Mesenchymal stem cell (in vitro differentiated cells and primary cell): ENCODE measurements around the gene SSBP2.

Experiments used
- DNase-seq: peaks from one replicate; pipeline ENCODE4 v3.0.0-alpha.2; 2013
- H2AFZ ChIP-seq: one replicate; pipeline ENCODE4 v1.6.1; 2013; ENCODE audit warnings: low read depth, mild to moderate bottlenecking, control low read depth, inconsistent platforms, low read length, moderate library complexity
- H2AK5ac ChIP-seq: 2 replicates; pipeline ENCODE4 v1.6.1; 2013; ENCODE audit warnings: low read length, moderate library complexity, mild to moderate bottlenecking, inconsistent platforms; ENCODE audit not compliant: severe bottlenecking
- H2BK120ac ChIP-seq: one replicate; pipeline ENCODE4 v1.6.1; 2013; ENCODE audit warnings: low read depth, mild to moderate bottlenecking, inconsistent platforms, low read length, moderate library complexity
- H2BK12ac ChIP-seq, 2 experiments: one replicate each; pipeline ENCODE4 v1.6.1; 2013; ENCODE audit warnings: inconsistent platforms in 2 of 2, low read length in 2 of 2, mild to moderate bottlenecking in 2 of 2, moderate library complexity in 2 of 2, control low read depth in 1 of 2
- H2BK15ac ChIP-seq: one replicate; pipeline ENCODE4 v1.6.1; 2013; ENCODE audit warnings: mild to moderate bottlenecking, low read depth, inconsistent platforms; ENCODE audit not compliant: poor library complexity, severe bottlenecking
- H2BK5ac ChIP-seq: 2 replicates; pipeline ENCODE4 v1.6.1; 2013; ENCODE audit warnings: low read depth, mild to moderate bottlenecking, low read length, control low read depth, inconsistent platforms; ENCODE audit not compliant: poor library complexity, severe bottlenecking
- H3K14ac ChIP-seq, 2 experiments: one replicate each; pipeline ENCODE4 v1.6.1; 2013; ENCODE audit warnings: inconsistent platforms in 2 of 2, low read length in 2 of 2, control low read depth in 1 of 2, mild to moderate bottlenecking in 1 of 2, moderate library complexity in 1 of 2
- H3K18ac ChIP-seq, 2 experiments: one replicate each; pipeline ENCODE4 v1.6.1; 2013; ENCODE audit warnings: inconsistent platforms in 2 of 2, low read length in 2 of 2, control low read depth in 1 of 2, low read depth in 1 of 2, mild to moderate bottlenecking in 1 of 2
- H3K23ac ChIP-seq, 2 experiments: one replicate each; pipeline ENCODE4 v1.6.1; 2013; ENCODE audit warnings: inconsistent platforms in 2 of 2, low read length in 2 of 2, mild to moderate bottlenecking in 2 of 2, moderate library complexity in 2 of 2, control low read depth in 1 of 2
- H3K27ac ChIP-seq: 2 replicates; pipeline ENCODE4 v1.5.1; 2013; ENCODE audit warnings: mild to moderate bottlenecking, moderate library complexity, low read length, control low read depth, inconsistent platforms; ENCODE audit not compliant: poor library complexity, severe bottlenecking
- H3K27me3 ChIP-seq, 2 experiments: 2 replicates each; pipeline versions ENCODE4 v1.6.1 to v1.7.0; 2013; ENCODE audit warnings: low read length in 2 of 2, mild to moderate bottlenecking in 2 of 2, moderate library complexity in 2 of 2, control low read depth in 1 of 2, inconsistent platforms in 1 of 2; ENCODE audit not compliant: control insufficient read depth in 1 of 2, insufficient read depth in 1 of 2
- H3K36me3 ChIP-seq, 2 experiments: 2 replicates each; pipeline versions ENCODE4 v1.6.1 to v1.7.0; 2013; ENCODE audit warnings: low read length in 2 of 2, control low read depth in 1 of 2, inconsistent platforms in 1 of 2, low read depth in 1 of 2, mild to moderate bottlenecking in 1 of 2; ENCODE audit not compliant: insufficient read depth in 2 of 2, control insufficient read depth in 1 of 2
- H3K4ac ChIP-seq, 2 experiments: one replicate each; pipeline ENCODE4 v1.6.1; 2013; ENCODE audit warnings: inconsistent platforms in 2 of 2, low read length in 2 of 2, mild to moderate bottlenecking in 2 of 2, moderate library complexity in 2 of 2, control low read depth in 1 of 2, low read depth in 1 of 2
- H3K4me1 ChIP-seq: 2 replicates; pipeline ENCODE4 v1.6.1; 2013; ENCODE audit warnings: low read depth, low read length, control low read depth; ENCODE audit not compliant: control insufficient read depth, insufficient read depth
- H3K4me2 ChIP-seq: 2 replicates; pipeline ENCODE4 v1.6.1; 2013; ENCODE audit warnings: low read length, mild to moderate bottlenecking, inconsistent platforms; ENCODE audit not compliant: poor library complexity, severe bottlenecking
- H3K4me3 ChIP-seq, 2 experiments: 2 replicates each; pipeline versions ENCODE4 v1.5.1 to v1.7.0; 2013; ENCODE audit warnings: low read length in 2 of 2, mild to moderate bottlenecking in 2 of 2, control low read depth in 1 of 2, low read depth in 1 of 2; ENCODE audit not compliant: insufficient read depth in 1 of 2
- H3K79me1 ChIP-seq: replicated peaks from 2 replicates; pipeline ENCODE4 v1.6.1; 2013; ENCODE audit warnings: mild to moderate bottlenecking, control low read depth, low read length, inconsistent platforms; ENCODE audit not compliant: poor library complexity, severe bottlenecking
- H3K9ac ChIP-seq: 2 replicates; pipeline ENCODE4 v1.7.0; 2013; ENCODE audit warnings: mild to moderate bottlenecking, low read length, moderate library complexity
- H3K9me3 ChIP-seq: 2 replicates; pipeline ENCODE4 v1.7.0; 2013; ENCODE audit warnings: mild to moderate bottlenecking, low read length; ENCODE audit not compliant: control insufficient read depth
- H4K8ac ChIP-seq: one replicate; pipeline ENCODE4 v1.6.1; 2013; ENCODE audit warnings: inconsistent platforms, mild to moderate bottlenecking, low read length, moderate library complexity
- H4K91ac ChIP-seq: one replicate; pipeline ENCODE4 v1.6.1; 2013; ENCODE audit warnings: mild to moderate bottlenecking, low read length, inconsistent platforms
- WGBS: methylation state at CpG from one replicate; pipeline ENCODE4 v1.1.7; 2013; ENCODE audit warnings: mixed read lengths; 5-methylcytosine and 5-hydroxymethylcytosine counted together

The SSBP2 gene

DNA sequence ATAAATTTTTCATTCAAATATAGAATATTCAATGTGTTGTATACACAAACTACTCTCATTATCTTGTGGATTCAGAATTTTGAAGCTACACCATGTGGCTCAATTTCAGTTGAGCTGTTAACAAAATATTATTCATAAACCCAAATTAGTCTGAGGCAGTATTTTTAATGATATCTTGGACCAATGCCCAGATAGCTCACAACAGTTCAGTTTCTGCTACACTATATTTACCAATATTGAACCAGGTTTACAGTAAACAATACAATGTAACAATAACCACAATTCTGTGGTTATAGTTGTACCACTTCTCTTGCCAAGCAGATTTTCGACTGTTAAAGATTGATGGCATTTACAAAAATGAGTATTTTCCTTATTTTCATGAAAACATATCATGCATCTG lies 99.9 kb downstream of the SSBP2 start:
- Histone ChIP-seq H2BK120ac (no peak overlapping the region), H2AFZ (no peak overlapping the region), H3K27ac (no peak overlapping the region), H2AK5ac (no peak overlapping the region), H2BK5ac (no peak overlapping the region), H3K36me3 (peaks cover 0 to 6% of the 10 kb centered on the region in 2 experiments), H3K4me2 (no peak overlapping the region), H4K8ac (no peak overlapping the region), H3K9me3 (no peaks in the 10 kb centered on the region), H3K14ac (no peak overlapping the region), H2BK15ac (no peak overlapping the region), H3K27me3 (no peaks in the 10 kb centered on the region), H3K4ac (no peak overlapping the region), H3K79me1 (peaks cover under 1% of the 10 kb centered on the region), H3K9ac (no peak overlapping the region), H3K4me3 (no peak overlapping the region), H4K91ac (no peak overlapping the region), H2BK12ac (no peak overlapping the region), H3K18ac (no peak overlapping the region), H3K4me1 (no peaks in the 10 kb centered on the region), H3K23ac (no peak overlapping the region)
- WGBS = no CpG with 5 or more reads among the region's 1 CpG
- no peak for DNase-seq

GRCh38 chr5:81646469-81646995 lies 104.4 kb downstream of the SSBP2 start:
- Histone ChIP-seq H2AFZ (no peak overlapping the region), H3K27ac (no peak overlapping the region), H3K36me3 (peaks cover 0 to 6% of the 10 kb centered on the region in 2 experiments), H3K4ac (no peak overlapping the region), H3K79me1 (peaks cover 3% of the 10 kb centered on the region), H3K14ac (no peak overlapping the region), H4K91ac (no peak overlapping the region), H3K9ac (no peak overlapping the region), H3K23ac (no peak overlapping the region), H4K8ac (no peak overlapping the region), H3K4me3 (no peak overlapping the region), H2BK5ac (no peak overlapping the region), H3K4me1 (no peaks in the 10 kb centered on the region), H3K18ac (no peak overlapping the region), H3K4me2 (no peak overlapping the region), H3K9me3 (no peaks in the 10 kb centered on the region), H2BK12ac (no peak overlapping the region), H2BK15ac (no peak overlapping the region), H2BK120ac (no peak overlapping the region), H2AK5ac (no peak overlapping the region), H3K27me3 (no peaks in the 10 kb centered on the region)
- 100% methylated on average over 3 of the region's 3 CpGs for WGBS
- no peak for DNase-seq

DNA sequence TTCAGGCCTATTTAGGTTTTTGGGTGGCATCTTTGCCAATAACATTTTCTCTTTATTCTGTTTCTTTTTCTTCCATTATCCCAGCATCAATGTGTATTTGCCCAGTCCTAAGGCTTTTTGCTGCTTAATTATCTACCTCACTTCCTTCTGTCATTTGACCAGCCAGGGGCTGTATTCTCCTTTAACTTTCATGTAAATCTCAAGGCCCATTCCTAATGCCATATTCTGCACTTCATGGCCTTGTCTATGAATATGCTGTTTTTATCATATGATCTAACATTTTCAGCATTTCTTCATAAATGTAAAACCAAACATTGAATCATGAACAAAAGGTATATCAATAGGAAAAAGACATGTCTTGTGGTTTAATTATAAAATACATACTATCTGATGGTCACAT lies 108.7 kb downstream of the SSBP2 start:
- Histone ChIP-seq H4K91ac (no peak overlapping the region), H2BK12ac (no peak overlapping the region), H2AK5ac (no peak overlapping the region), H3K4me1 (peaks cover 1% of the 10 kb centered on the region), H3K79me1 (peaks cover 3% of the 10 kb centered on the region), H3K18ac (no peak overlapping the region), H3K23ac (no peak overlapping the region), H2BK15ac (no peak overlapping the region), H3K27ac (no peak overlapping the region), H2BK5ac (no peak overlapping the region), H3K4ac (no peak overlapping the region), H3K14ac (no peak overlapping the region), H4K8ac (no peak overlapping the region), H2AFZ (no peak overlapping the region), H3K36me3 (no peaks in the 10 kb centered on the region), H3K27me3 (no peaks in the 10 kb centered on the region), H2BK120ac (no peak overlapping the region), H3K9me3 (no peaks in the 10 kb centered on the region), H3K4me2 (no peak overlapping the region), H3K9ac (no peak overlapping the region), H3K4me3 (no peak overlapping the region)
- DNase-seq = no peak

DNA sequence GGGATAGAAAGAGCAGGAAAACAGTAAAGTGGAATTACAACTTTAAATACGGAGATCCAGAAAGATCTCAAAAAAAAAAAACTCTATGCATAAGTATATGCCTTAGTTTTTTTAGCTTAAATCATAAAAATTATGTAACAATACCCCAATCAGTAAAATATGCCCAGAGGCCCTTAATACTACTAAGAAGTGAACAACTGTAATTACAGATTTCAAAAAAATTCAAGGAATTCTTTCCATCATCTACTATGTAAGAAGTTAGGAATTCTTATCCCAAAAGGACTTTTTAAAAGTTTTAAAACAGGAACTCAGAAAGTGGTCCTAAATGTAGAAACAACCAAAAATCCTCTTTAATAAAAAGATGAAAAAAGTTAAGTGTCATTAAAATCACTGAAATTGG lies 111.3 kb downstream of the SSBP2 start:
- H3K79me1 ChIP-seq = peaks cover 6% of the 10 kb centered on the region
- H3K9ac ChIP-seq = peak overlapping the region; percentile 40
- H2BK5ac ChIP-seq = no peak overlapping the region
- H3K14ac ChIP-seq = no peak overlapping the region
- peaks cover 0 to 13% of the 10 kb centered on the region in 2 experiments for H3K36me3 ChIP-seq
- H3K4me2 ChIP-seq = no peak overlapping the region
- WGBS = no CpG with 5 or more reads among the region's 1 CpG
- H2BK15ac ChIP-seq = no peak overlapping the region
- no peak overlapping the region for H3K27ac ChIP-seq
- no peak overlapping the region for H3K4me3 ChIP-seq
- no peak overlapping the region for H2BK120ac ChIP-seq
- H3K9me3 ChIP-seq = no peaks in the 10 kb centered on the region
- H2AFZ ChIP-seq = no peak overlapping the region
- H4K8ac ChIP-seq = no peak overlapping the region
- H2BK12ac ChIP-seq = no peak overlapping the region
- H3K4me1 ChIP-seq = peaks cover 1% of the 10 kb centered on the region
- no peak overlapping the region for H3K23ac ChIP-seq
- H4K91ac ChIP-seq = no peak overlapping the region
- H3K27me3 ChIP-seq = no peaks in the 10 kb centered on the region
- DNase-seq = no peak
- no peak overlapping the region for H2AK5ac ChIP-seq
- H3K4ac ChIP-seq = no peak overlapping the region
- no peak overlapping the region for H3K18ac ChIP-seq
